ENCODE results near the gene RGL1.

Gene RGL1

DNA sequence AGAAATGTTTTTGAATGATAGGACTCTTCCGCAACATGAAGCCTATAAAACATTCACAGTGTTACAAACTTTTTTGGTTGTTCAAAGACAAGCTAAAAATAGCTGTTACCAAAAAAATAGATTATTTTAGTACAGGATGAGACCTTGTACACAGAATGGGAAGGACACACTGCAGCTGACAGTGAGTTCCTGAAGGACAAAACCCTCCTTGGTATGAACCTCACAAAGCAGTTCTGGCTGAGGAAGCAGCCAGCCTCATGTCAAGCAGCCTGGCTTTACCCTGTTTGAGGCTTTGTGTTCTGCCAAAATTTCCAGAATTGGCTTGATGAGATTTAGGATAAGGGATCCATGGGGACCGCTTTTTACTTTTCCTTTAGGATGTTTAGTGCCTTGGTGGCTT, 93.7 kb downstream of the RGL1 start:
- no peaks in the 10 kb centered on the region for H3K9me3 ChIP-seq

GRCh38 chr1:183901748-183902330, 96.9 kb downstream of the RGL1 start:
- Histone ChIP-seq H3K9me3 (no peaks in the 10 kb centered on the region), H3K27me3 (no peaks in the 10 kb centered on the region), H3K27ac (no peak overlapping the region), H3K36me3 (no peaks in the 10 kb centered on the region), H3K4me1 (ENCODE audit: control insufficient read depth in 1 of 2, insufficient read depth in 1 of 2, low read depth in 1 of 2, low read length in 1 of 2) (no peaks in the 10 kb centered on the region), H3K4me3 (ENCODE audit: low read depth in 1 of 2, low read length in 1 of 2) (no peak overlapping the region)
- TF ChIP-seq CTCF (IDR thresholded peaks at IDR 0.05): no peak

More for the DNA sequence above, 93.7 kb downstream of the RGL1 start:
- Histone ChIP-seq H3K27ac (no peak overlapping the region), H3K36me3 (no peaks in the 10 kb centered on the region), H3K4me1 (ENCODE audit: control insufficient read depth in 1 of 2, insufficient read depth in 1 of 2, low read depth in 1 of 2, low read length in 1 of 2) (no peaks in the 10 kb centered on the region), H3K27me3 (no peaks in the 10 kb centered on the region), H3K4me3 (ENCODE audit: low read depth in 1 of 2, low read length in 1 of 2) (no peak overlapping the region)
- TF ChIP-seq CTCF (IDR thresholded peaks at IDR 0.05): no peak

GRCh38 chr1:183903101-183903500, 98.2 kb downstream of the RGL1 start:
- Histone ChIP-seq H3K9me3 (no peaks in the 10 kb centered on the region), H3K4me1 (ENCODE audit: control insufficient read depth in 1 of 2, insufficient read depth in 1 of 2, low read depth in 1 of 2, low read length in 1 of 2) (no peaks in the 10 kb centered on the region), H3K36me3 (no peaks in the 10 kb centered on the region), H3K27me3 (no peaks in the 10 kb centered on the region), H3K4me3 (ENCODE audit: low read depth in 1 of 2, low read length in 1 of 2) (no peak overlapping the region), H3K27ac (no peak overlapping the region)
- TF ChIP-seq CTCF (IDR thresholded peaks at IDR 0.05): no peak

DNA sequence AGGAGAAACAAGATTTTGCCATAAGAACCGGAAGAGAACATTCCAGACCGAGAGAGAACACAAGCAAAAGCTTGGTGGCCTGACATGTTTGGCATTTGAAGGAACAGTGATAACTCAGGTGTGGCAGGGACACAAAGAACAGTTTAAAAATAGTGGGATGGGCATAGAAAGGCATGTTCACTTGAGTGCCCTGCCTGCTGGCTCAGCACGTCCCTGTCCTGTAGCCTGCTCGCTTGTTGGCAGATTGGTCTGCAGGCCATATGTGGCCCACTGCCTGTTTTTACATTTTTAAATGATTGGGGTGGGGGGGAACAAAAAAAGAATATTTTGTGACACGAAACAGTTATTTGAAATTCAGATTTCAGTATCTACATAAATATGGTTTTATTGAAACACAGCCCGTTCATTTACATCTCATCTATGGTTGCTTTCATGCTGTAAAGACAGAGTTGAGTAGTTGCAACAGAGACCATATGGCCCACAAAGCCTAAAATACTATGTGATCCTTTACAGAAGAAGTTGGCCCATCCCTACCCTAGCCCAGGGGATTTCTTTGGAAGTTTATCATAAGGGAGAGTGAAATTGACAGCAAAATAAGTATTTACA, 100.7 kb downstream of the RGL1 start:
- H3K4me3 ChIP-seq (ENCODE audit: low read depth in 1 of 2, low read length in 1 of 2): no peak overlapping the region
- no peaks in the 10 kb centered on the region for H3K36me3 ChIP-seq
- H3K4me1 ChIP-seq (ENCODE audit: control insufficient read depth in 1 of 2, insufficient read depth in 1 of 2, low read depth in 1 of 2, low read length in 1 of 2): no peaks in the 10 kb centered on the region
- no peak overlapping the region for H3K27ac ChIP-seq
- no peak for TF ChIP-seq CTCF (IDR thresholded peaks at IDR 0.05)
- no peaks in the 10 kb centered on the region for H3K27me3 ChIP-seq
- H3K9me3 ChIP-seq: no peaks in the 10 kb centered on the region

- no peaks in the 10 kb centered on the region for H3K36me3 ChIP-seq
- no peaks in the 10 kb centered on the region for H3K9me3 ChIP-seq
- no peaks in the 10 kb centered on the region for H3K4me1 ChIP-seq (ENCODE audit: control insufficient read depth in 1 of 2, insufficient read depth in 1 of 2, low read depth in 1 of 2, low read length in 1 of 2)
- no peaks in the 10 kb centered on the region for H3K27me3 ChIP-seq
- no peak overlapping the region for H3K4me3 ChIP-seq (ENCODE audit: low read depth in 1 of 2, low read length in 1 of 2)
- no peak for TF ChIP-seq CTCF (IDR thresholded peaks at IDR 0.05)
- no peak overlapping the region for H3K27ac ChIP-seq
Observed at GRCh38 chr1:183907070-183907469, 102.2 kb downstream of the RGL1 start.
